Mucosa of descending colon (tissue), 3 donors: ENCODE measurements around the gene HOXA9. TPM values are rescaled to one million over a fixed set of nuclear protein-coding genes. Genes with fewer than 3 reads are reported as not detected.

ENCODE experiments used
- ATAC-seq: fragments of 200-7000 bp; cut with Tn5 transposase; one replicate; pipeline ENCODE4 v1.9.1; 2020; ENCODE audit warnings: mild to moderate bottlenecking, moderate library complexity
- DNase-seq, 3 donors: peaks; one replicate each; pipeline ENCODE4 v3.0.0-alpha.2; 2020
- H3K36me3 ChIP-seq: fragments of 200-600 bp; one replicate; pipeline ENCODE4 v1.8.0; 2021; ENCODE audit warnings: low read depth, mild to moderate bottlenecking
- H3K4me1 ChIP-seq: fragments of 200-600 bp; one replicate; pipeline ENCODE4 v1.8.0; 2021; ENCODE audit warnings: low read depth, mild to moderate bottlenecking
- H3K4me3 ChIP-seq: fragments of 200-600 bp; one replicate; pipeline ENCODE4 v1.8.0; 2021; ENCODE audit warnings: mild to moderate bottlenecking
- H3K9me3 ChIP-seq: fragments of 200-600 bp; one replicate; pipeline ENCODE4 v1.8.0; 2021; ENCODE audit warnings: mild to moderate bottlenecking
- intact Hi-C, 2 donors: fragments of 100-400 bp; cut with DNase I in 1 of 2; cut with micrococcal nuclease in 1 of 2; formaldehyde crosslinking; loops; one replicate each; pipeline versions ENCODE4 v1.11.0 to v1.11.1; 2022; cut with DNase I, micrococcal nuclease
- total RNA-seq, 3 donors: library from RNA; stranded (reverse); fragmentation: NEBNext Ultra II Directional in 2 of 3; extraction: Animal tissue kit (Norgen Biotek cat#: 25700) in 2 of 3; gene quantifications; one replicate each; pipeline versions ENCODE4 v1.2.1 to v1.2.4, GENCODE V29; 2021 to 2023
- TF ChIP-seq, protein P1 (sequence below): fragments of 200-600 bp; IDR thresholded peaks from one replicate; pipeline ENCODE4 v1.8.0; 2022; ENCODE audit warnings: antibody characterized with exemption, mild to moderate bottlenecking
- donor health status: DM: no; HTN: no; CAD: no; lungs with moderate emphysema.
- donor health status: DM: no; HTN: no; CAD: no.
- donor health status: DM: no; HTN: yes; CAD: no.

The HOXA9 gene
- total RNA-seq, 3 donors from 2014 or later = 22.0 to 27.9 (median 25.0) TPM

GRCh38 chr7:27191833-27192545, 26.7 kb upstream of the HOXA9 start:
- H3K4me1 ChIP-seq = peaks cover 40% of the 10 kb centered on the region
- peak; percentile 71 to 79 (median 78) for DNase-seq
- H3K4me3 ChIP-seq = peak overlapping the region; percentile 17
- no peaks in the 10 kb centered on the region for H3K9me3 ChIP-seq
- H3K36me3 ChIP-seq = no peaks in the 10 kb centered on the region
- TF ChIP-seq, protein P1, sequence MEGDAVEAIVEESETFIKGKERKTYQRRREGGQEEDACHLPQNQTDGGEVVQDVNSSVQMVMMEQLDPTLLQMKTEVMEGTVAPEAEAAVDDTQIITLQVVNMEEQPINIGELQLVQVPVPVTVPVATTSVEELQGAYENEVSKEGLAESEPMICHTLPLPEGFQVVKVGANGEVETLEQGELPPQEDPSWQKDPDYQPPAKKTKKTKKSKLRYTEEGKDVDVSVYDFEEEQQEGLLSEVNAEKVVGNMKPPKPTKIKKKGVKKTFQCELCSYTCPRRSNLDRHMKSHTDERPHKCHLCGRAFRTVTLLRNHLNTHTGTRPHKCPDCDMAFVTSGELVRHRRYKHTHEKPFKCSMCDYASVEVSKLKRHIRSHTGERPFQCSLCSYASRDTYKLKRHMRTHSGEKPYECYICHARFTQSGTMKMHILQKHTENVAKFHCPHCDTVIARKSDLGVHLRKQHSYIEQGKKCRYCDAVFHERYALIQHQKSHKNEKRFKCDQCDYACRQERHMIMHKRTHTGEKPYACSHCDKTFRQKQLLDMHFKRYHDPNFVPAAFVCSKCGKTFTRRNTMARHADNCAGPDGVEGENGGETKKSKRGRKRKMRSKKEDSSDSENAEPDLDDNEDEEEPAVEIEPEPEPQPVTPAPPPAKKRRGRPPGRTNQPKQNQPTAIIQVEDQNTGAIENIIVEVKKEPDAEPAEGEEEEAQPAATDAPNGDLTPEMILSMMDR = no peak
- ATAC-seq = peak; percentile 37
- intact Hi-C loops = loop anchor here in 1 of 2 donors (10.0 kb wide), 2 partner anchors 733 to 833 kb away; no protein-coding TSS in a partner anchor

GRCh38 chr7:27191161-27191731, 25.9 kb upstream of the HOXA9 start:
- DNase-seq (peak; percentile 33 to 54 (median 39)), ATAC-seq (no peak)
- Histone ChIP-seq H3K9me3 (no peaks in the 10 kb centered on the region), H3K36me3 (no peaks in the 10 kb centered on the region), H3K4me1 (peaks cover 40% of the 10 kb centered on the region), H3K4me3 (no peak overlapping the region)
- intact Hi-C loops = loop anchor here in 1 of 2 donors (10.0 kb wide), 2 partner anchors 734 to 834 kb away; no protein-coding TSS in a partner anchor
- TF ChIP-seq, protein P1 = no peak

DNA sequence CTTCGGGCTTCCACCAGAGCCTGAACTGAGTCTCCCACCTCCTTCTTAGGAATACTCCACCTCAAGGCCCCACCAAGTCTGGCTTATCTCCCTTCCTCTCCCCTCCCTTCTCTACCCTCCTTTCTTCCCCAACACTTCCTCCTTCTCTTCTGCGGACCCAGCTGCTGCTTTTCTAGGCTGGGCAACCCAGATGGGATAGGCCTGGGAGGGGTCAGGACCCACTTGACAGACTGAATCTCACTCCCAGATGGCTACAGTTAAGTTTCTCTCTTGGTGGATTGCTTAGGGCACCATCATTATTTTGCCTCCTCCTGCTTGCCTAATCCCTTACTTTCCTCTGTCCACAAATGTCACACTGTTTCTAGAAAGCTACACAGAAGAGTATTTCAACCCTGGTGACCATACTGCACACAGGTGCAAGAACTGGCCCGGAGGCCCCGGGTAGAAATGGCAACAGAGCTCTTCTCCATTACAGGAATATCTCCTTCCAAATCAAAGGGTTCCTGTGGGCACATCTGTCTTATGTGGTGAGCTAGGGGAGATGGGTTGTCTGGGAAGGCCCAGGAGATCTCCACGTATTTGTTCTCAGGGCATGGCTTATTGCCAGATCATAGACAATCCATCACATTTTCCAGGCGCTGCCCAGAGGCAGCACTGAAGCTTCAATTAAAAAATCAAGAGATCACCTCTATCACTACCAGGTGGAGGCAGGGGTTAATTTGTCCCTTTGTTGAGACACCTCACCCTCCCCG, 24.8 kb upstream of the HOXA9 start:
- intact Hi-C loops = loop anchor here in 1 of 2 donors (10.0 kb wide), 2 partner anchors 735 to 835 kb away; no protein-coding TSS in a partner anchor
- Histone ChIP-seq H3K9me3 (no peaks in the 10 kb centered on the region), H3K36me3 (no peaks in the 10 kb centered on the region), H3K4me3 (no peak overlapping the region), H3K4me1 (peaks cover 49% of the 10 kb centered on the region)
- DNase-seq (peak; percentile 26 to 61 (median 55)), ATAC-seq (peak; percentile 18)
- TF ChIP-seq, protein P1 = no peak

GRCh38 chr7:27189295-27189996, 24.1 kb upstream of the HOXA9 start:
- H3K4me3 ChIP-seq = peak overlapping the region; percentile 6
- DNase-seq (peak in 2 of 3 donors; percentile 73 to 81), ATAC-seq (peak; percentile 49)
- TF ChIP-seq, protein P1 = no peak
- intact Hi-C loops = no loop called here
- no peaks in the 10 kb centered on the region for H3K9me3 ChIP-seq
- H3K36me3 ChIP-seq = no peaks in the 10 kb centered on the region
- peaks cover 49% of the 10 kb centered on the region for H3K4me1 ChIP-seq
